Esophagus mucosa (tissue), 1 donor: ENCODE results near the gene RAB40A. TPM values are rescaled to one million over a fixed set of nuclear protein-coding genes. Genes with fewer than 3 reads are reported as not detected.
"Not testable (repeated sequence)": the region's sequence is repeated elsewhere in the genome, so short reads cannot be mapped to it uniquely, and the experiment has no call there.

Source experiments
- ATAC-seq: fragments of 200-7000 bp; cut with Tn5 transposase; one replicate; pipeline ENCODE4 v1.9.1; 2020
- total RNA-seq: library from RNA; stranded (reverse); gene quantifications from one replicate; pipeline ENCODE4 v1.2.4, GENCODE V29; 2023
- donor health status: DM: yes; HTN: yes; CAD: no.

Gene RAB40A
- total RNA-seq, 1 donor from 2014 or later: 0.16 TPM

- not testable (repeated sequence) for ATAC-seq
These were observed 59.1 kb downstream of the RAB40A start for GRCh38 chrX:103460001-103460755.

GRCh38 chrX:103453655-103454054, 65.6 kb downstream of the RAB40A start:
- no peak for ATAC-seq

Other genes starting within 250 kb of the RAB40A start
- gene TCEAL5, start 242.7 kb downstream of the RAB40A start, total RNA-seq: not detected
- 5.2 TPM for gene BEX2, start 208.5 kb downstream of the RAB40A start, total RNA-seq
- 0.16 TPM for gene TCEAL7, start 189.2 kb downstream of the RAB40A start, total RNA-seq
- 17.4 TPM for gene TCEAL9, start 163.0 kb downstream of the RAB40A start, total RNA-seq
- gene BEX3, start 143.0 kb downstream of the RAB40A start, total RNA-seq: 46.9 TPM
- gene TCEAL4, start 66.0 kb upstream of the RAB40A start, total RNA-seq: 25.7 TPM
- 2.9 TPM for gene TCEAL3, start 88.5 kb upstream of the RAB40A start, total RNA-seq
- 6.1 TPM for gene TCEAL1, start 109.5 kb upstream of the RAB40A start, total RNA-seq
- 166 TPM for gene MORF4L2, start 167.2 kb upstream of the RAB40A start, total RNA-seq
- gene TMEM31, start 191.4 kb upstream of the RAB40A start, total RNA-seq: not detected